Neural crest cell (in vitro differentiated cells): ENCODE measurements around the gene NR2F6. TPM values are rescaled to one million over a fixed set of nuclear protein-coding genes. Genes with fewer than 3 reads are reported as not detected.
"Not testable (repeated sequence)": the region's sequence is repeated elsewhere in the genome, so short reads cannot be mapped to it uniquely, and the experiment has no call there.

Experiments used
- DNase-seq: peaks from one replicate; pipeline ENCODE4 v3.0.0; 2021; ENCODE audit warnings: low read depth, mixed read lengths, low spot score
- H3K27ac Mint-ChIP-seq: one replicate; pipeline ENCODE4 v1.8.0; 2021; ENCODE audit warnings: mild to moderate bottlenecking, mixed read lengths; ENCODE audit not compliant: unreplicated experiment
- H3K27me3 Mint-ChIP-seq: 2 replicates; pipeline ENCODE4 v1.8.0; 2021; ENCODE audit warnings: low read depth, mild to moderate bottlenecking, mixed read lengths
- H3K36me3 Mint-ChIP-seq: 2 replicates; pipeline ENCODE4 v1.8.0; 2021; ENCODE audit warnings: low read depth, mild to moderate bottlenecking, mixed read lengths
- H3K4me1 Mint-ChIP-seq: 2 replicates; pipeline ENCODE4 v1.8.0; 2021; ENCODE audit warnings: mixed read lengths
- H3K4me3 Mint-ChIP-seq: one replicate; pipeline ENCODE4 v1.8.0; 2021; ENCODE audit warnings: mild to moderate bottlenecking, mixed read lengths
- H3K9me3 Mint-ChIP-seq: 2 replicates; pipeline ENCODE4 v1.8.0; 2021; ENCODE audit warnings: mixed read lengths
- CTCF ChIP-seq: fragments of 200-600 bp; sonication (generic); conservative IDR thresholded peaks from 2 replicates; pipeline ENCODE4 v1.5.0; 2021; ENCODE audit warnings: antibody characterized with exemption, mild to moderate bottlenecking
- total RNA-seq: library from RNA; stranded (reverse); gene quantifications from 2 replicates; pipeline ENCODE4 v1.2.1, GENCODE V29; 2021

Gene NR2F6
- total RNA-seq, 1 donor from 2014 or later = 57.6 TPM

- Mint-ChIP-seq H3K4me3 (peak within 1 kb of the TSS; percentile 59), H3K27me3 (peaks cover 14% of the 10 kb centered on the region), H3K4me1 (peaks cover 6% of the 10 kb centered on the region), H3K36me3 (peaks cover 3% of the 10 kb centered on the region), H3K27ac (no peak within 1 kb of the TSS), H3K9me3 (no peaks in the 10 kb centered on the region)
- DNase-seq = peak; percentile 18
- no peak for TF ChIP-seq CTCF
Observed at GRCh38 chr19:17281391-17282304, 35.9 kb upstream of the NR2F6 start, which contains the start of gene ANKLE1. TSS of gene ANKLE1 (plus strand) at chr19:17281901. CDS start at chr19:17281921, 20 bp downstream.

- H3K9me3 Mint-ChIP-seq = no peaks in the 10 kb centered on the region
- peaks cover 9% of the 10 kb centered on the region for H3K36me3 Mint-ChIP-seq
- no peak overlapping the region for H3K4me3 Mint-ChIP-seq
- no peak overlapping the region for H3K27ac Mint-ChIP-seq
- DNase-seq = no peak
- no peak for TF ChIP-seq CTCF
- H3K27me3 Mint-ChIP-seq = peaks cover 14% of the 10 kb centered on the region
- H3K4me1 Mint-ChIP-seq = peaks cover 6% of the 10 kb centered on the region
Observed at GRCh38 chr19:17279436-17279835, 33.7 kb upstream of the NR2F6 start.

GRCh38 chr19:17275441-17276175 lies 29.9 kb upstream of the NR2F6 start:
- H3K27me3 Mint-ChIP-seq = no peaks in the 10 kb centered on the region

GRCh38 chr19:17274892-17275291 lies 29.2 kb upstream of the NR2F6 start:
- not testable (repeated sequence) for H3K4me1 Mint-ChIP-seq, H3K27me3 Mint-ChIP-seq, DNase-seq, H3K4me3 Mint-ChIP-seq, H3K9me3 Mint-ChIP-seq, H3K27ac Mint-ChIP-seq
- H3K36me3 Mint-ChIP-seq = peaks cover 11% of the 10 kb centered on the region

More at GRCh38 chr19:17275441-17276175, 29.9 kb upstream of the NR2F6 start:
- H3K36me3 Mint-ChIP-seq = peaks cover 9% of the 10 kb centered on the region
- TF ChIP-seq CTCF = no peak
- no peaks in the 10 kb centered on the region for H3K9me3 Mint-ChIP-seq
- no peak overlapping the region for H3K27ac Mint-ChIP-seq
- DNase-seq = no peak
- H3K4me1 Mint-ChIP-seq = no peaks in the 10 kb centered on the region
- peak overlapping the region; percentile 35 for H3K4me3 Mint-ChIP-seq

- peaks cover 2% of the 10 kb centered on the region for H3K27me3 Mint-ChIP-seq
- no peak for DNase-seq
- peaks cover 14% of the 10 kb centered on the region for H3K4me1 Mint-ChIP-seq
- no peak for TF ChIP-seq CTCF
- H3K27ac Mint-ChIP-seq = no peak overlapping the region
- peaks cover 3% of the 10 kb centered on the region for H3K36me3 Mint-ChIP-seq
- peaks cover 5% of the 10 kb centered on the region for H3K9me3 Mint-ChIP-seq
- peak overlapping the region; percentile 78 for H3K4me3 Mint-ChIP-seq
Observed at GRCh38 chr19:17268754-17269153, 23.0 kb upstream of the NR2F6 start.
